HG03064 (cell line): ENCODE measurements around the gene TSPOAP1.
A peak's percentile ranks its signal among the peaks of the same experiment; 100 is the strongest.
"Not testable (repeated sequence)": the region's sequence is repeated elsewhere in the genome, so short reads cannot be mapped to it uniquely, and the experiment has no call there.

ENCODE experiments used
- ATAC-seq: cut with Tn5 transposase; IDR thresholded peaks from one replicate; pipeline ENCODE4 v1.9.1; 2021; ENCODE audit warnings: low read depth; ENCODE audit not compliant: unreplicated experiment

TSPOAP1 gene

DNA sequence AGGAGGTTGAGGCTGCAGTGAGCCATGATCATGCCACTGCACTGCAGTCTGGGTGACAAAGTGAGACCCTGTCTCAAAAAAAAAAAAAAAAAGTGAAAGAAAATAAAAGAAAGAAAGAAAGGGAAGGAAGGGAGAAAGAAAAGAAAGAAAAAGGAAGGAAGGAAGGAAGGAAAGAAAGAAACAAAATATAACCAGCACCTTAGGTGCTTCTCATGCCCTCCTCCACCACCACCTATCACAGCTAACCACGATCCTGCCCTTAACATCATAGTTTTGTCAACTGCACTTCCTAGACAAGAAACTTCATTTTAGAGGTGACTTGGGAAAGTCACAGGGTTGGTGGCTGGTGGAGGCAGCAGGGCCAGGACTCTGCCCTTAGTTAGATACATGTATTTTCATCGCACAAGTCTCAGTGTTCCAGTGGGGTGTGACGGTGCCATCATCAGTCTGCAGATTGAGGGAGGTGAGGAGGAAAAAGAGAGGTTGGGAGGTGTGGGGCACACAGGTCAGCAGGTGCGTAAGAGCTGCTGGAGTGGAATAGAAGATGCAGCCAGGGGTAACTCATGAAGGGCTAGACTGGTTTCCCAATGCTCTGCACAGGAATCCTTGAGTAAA lies 13.4 kb upstream of the TSPOAP1 start:
- no peak for ATAC-seq

DNA sequence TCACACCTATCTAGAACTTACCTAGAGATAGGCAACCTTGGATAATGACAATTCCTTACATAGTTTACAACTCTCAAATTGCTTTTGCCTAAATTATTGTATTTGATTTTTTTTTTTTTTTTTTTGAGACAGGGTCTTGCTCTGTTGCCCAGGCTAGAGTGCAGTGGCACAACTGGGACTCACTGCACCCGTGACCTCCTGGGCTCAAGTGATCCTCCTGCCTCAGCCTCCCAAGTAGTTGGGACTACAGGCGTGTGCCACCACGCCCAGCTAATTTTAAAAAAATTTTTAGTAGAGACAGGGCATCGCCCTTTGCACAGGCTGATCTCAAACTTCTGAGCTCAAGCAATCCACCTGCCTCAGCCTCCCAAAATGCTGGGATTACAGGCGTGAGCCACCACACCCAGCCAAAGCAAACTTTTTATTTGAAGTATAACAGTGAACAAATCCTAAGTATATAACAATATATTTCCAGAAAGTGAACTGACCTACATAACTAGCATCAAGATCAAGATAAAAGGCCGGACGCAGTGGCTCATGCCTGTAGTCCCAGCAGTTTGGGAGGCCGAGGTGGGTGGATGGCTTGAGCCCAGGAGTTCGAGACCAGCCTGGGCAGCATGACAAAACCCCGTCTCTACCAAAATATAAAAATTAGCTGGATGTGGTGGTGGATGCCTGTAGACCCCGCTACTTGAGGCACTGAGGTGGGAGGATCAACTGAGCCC lies 12.7 kb upstream of the TSPOAP1 start:
- not testable (repeated sequence) for ATAC-seq

DNA sequence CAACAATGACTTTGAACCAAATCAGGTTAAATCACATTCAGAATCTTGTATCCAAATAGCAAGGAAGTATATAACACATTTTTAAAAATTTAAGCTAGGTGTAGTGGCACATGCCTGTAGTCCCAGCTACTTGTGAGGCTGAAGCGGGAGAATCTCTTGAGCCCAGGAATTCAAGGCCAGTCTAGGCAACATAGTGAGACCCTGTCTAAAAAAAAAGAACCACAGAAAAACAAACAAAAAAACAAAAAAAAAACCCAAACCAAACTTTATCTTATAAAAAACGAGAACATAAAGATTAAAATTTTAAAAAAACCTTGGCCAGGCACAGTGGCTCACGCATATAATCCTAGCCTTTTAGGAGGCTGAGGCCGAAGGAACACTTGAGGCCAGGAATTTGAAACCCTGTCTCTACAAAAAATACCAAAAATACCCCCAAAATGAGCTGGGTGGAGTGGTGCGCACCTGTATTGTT lies 11.8 kb upstream of the TSPOAP1 start:
- no peak for ATAC-seq

DNA sequence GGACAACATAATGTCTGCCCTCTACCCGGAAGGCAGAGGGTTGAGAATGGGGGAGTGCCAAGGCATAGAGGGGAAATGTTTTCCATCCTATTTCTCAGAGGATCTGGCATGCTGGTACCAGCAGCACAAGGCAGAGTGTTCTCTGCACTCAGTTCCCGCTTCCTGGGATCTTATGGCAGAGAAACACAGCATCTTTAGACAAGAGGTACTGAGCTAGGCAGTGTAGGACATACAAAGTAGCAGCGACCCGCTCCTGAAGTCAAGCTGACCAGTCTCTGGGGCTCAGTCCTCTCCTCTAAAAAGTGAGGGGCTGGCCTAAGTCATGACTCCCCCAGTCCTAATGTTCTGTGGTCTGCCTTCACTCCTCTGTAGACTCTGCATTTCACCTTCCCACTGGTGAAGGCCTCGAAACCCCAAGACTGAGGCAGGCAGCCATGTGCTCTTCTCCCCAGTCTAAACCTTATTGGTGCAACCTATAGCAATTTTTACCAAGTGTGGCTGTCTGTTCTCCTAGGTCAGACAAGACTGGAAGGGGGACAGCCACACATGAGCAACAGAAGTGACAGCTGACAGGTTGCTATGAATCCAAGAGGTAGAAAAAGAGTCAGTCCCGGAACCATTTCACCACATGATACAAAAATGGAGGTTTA lies 11.3 kb upstream of the TSPOAP1 start:
- no peak for ATAC-seq

DNA sequence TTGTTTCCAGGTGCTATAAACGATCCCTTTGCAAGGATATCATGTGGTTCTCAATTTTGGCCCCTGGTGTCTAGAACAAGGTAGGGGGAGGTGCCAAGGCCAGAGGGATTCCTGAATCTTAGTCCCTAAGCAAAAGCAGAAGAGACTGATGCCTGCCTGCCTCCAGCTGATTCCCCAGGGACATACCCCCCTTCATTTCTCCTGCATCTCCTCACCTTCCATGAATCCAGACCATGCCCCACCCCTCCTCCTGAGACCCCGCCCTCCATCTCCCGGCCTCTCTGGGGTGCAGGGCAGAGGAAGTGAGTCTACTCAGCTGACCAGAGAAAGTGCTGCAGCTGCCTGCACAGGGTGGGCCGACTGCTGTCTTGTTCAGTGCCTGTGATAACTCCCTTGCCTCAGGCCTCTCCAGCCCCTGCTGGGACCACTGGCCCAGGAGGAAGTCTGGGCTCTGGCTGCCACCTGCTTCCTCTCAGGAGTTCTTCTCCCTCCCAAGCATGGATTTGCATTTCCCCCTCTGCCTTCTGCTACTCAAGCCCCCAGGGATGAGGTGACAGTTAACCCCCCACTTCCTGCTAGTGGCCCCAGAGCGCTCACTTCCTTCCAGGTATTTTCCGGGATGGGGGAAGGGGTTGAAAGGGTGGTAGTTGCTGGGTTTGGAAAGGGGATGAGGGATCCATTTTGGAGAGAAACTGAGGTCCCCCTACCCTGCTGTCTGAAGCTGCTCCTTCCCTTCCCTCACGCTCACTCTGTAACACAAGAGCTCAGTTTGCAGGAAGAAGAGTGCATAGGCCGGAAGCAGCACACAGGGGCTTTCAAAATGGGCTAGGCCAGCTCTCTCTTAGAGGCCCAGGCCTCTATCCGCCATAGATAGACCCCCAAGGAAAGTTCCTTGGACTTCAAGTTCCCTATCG lies 10.5 kb upstream of the TSPOAP1 start:
- ATAC-seq = no peak

DNA sequence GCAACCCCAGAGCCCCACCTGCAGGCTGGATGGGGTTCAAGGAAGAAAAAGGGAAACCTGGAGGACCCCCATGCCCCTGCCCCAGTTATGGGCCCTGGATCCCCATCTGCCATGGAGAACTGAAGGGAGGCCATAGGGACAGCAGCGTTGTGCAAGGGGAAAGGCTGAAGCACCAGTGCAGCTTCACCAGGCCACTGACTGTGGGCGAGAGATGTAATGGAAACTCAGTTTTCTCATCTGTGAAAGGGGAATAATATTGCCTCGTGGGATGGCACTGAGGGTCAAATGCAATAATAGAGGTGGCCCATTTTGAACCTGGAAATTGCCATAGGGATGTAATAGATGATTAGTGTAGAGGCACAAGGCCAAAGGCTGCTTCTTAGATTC lies 9.9 kb upstream of the TSPOAP1 start:
- ATAC-seq = no peak

DNA sequence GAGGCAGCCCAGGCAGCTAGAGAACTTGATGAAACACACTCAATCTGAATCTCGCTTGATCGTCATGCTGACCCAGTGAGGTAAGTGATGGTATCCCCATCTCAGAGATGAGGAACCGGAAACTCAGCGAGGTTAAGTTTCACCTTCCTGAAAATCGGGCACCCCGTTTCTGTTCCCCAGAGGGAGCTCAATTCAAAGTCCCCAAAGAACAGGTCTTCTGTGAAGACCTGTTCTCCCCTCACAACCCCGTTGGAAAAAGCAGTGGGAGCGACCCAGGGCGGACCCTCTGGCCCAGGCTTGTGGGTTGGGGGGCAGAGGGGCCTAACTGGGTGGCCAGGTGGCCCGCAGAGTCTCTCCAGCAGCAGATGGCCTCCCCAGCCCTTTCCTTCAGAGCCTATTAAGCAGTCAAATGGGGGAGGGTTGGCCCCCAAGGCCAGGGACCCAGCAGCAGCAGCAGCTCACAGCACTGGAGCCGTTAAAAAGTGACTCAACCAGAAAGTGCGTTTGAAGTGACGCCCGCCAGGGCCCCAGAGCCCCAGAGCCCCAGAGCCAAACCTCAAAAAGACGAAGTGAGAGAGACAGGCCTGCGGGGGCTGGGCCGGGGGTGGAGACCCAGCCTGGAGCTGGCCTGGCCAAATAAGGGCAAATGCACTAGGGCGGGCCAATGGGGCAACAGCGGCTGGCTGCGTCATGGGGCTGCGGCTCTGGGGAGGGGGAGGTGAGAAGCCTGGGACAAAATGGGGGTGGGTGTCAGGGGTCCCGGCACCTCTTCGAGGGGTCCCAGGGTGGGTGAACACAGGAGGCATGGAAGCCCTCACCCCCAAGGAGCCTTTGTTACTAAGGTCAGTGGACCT lies 9.2 kb upstream of the TSPOAP1 start:
- ATAC-seq = peak; percentile 45

DNA sequence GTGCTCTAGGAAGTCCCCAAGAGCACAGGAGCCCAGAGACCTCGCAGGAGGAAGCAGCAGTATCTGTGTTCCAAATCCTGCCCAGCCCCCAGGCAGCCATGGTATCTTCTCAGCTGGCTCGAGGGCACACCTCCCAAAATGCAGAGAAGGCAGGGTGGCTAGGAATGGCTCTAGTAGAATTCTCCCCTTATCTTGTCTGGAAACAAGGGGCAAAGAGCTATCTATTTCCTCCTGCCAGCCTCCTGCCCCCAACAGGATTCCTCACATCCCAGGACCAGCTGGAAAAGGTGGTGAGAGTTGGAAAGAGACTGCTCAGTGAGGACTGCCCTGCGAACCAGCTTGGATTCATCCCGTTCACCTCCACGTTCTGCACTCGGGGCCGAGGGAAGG lies 8.6 kb upstream of the TSPOAP1 start:
- ATAC-seq = no peak

DNA sequence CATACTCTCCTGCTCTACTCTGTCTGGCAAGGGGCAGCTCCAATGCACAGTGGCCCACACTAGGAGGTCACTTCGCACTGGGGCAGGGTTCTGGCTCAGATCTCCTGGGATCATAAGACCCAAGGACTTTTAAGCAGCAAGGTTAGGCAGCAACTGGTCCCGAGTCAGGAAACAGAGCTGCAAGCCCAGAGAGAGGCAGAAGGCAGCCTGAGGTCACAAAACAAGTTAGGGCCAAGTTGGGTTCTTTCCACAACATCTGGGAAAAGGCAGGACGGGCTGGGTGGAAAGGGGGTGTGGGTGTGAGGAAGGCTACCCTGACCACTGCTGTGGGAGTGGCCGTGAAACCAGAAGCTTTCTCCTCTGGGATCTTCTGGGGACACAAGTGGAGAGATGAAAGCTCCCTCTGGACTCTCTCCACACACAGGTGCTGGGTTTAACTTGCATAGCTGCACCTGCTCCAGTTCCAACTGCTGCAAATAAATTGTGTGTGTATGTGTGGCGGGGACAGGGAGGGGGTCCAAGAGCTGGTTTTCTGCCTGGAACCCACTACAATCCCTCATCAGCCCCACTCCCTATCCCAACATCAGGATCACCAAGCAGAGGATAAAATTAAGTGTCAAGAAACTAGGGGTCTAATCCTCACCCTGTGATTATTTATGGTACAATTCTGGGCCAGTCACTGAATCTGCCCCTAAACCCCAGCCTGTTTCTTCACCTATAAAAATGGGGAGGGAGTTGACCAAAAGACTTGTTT lies 8.0 kb upstream of the TSPOAP1 start:
- no peak for ATAC-seq

DNA sequence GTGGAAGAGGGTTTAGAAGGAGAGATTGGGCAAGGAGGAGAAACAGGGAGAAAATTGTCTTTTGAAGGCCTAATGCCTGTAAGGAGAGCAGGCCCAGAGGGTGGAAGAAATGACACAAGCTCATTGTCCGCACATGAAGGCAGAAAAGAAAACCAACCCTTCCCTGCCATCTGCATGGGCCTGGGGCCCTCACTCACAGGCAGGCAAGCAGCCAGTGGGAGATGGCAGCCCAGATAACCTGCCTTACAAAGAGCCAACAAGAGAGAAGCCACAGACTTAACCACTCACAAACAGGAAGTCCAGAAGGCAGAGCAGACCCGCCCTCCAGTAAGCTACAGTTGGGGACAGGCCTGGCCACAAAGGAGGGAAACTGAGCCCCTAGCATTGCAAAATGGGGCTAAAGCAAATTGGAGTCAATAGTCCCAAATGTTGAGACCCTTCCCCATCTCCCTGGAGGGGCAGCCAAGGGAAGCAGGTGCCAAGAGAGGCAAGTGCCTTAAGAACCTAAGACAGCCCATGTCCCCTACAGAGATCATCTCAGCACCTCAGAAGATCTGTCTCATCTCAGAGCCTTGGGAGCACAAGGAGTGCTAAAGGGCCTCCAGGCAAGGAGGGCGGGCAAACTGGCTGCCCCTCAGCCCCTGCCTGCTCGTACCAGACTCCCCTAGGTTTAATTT lies 7.3 kb upstream of the TSPOAP1 start:
- no peak for ATAC-seq

DNA sequence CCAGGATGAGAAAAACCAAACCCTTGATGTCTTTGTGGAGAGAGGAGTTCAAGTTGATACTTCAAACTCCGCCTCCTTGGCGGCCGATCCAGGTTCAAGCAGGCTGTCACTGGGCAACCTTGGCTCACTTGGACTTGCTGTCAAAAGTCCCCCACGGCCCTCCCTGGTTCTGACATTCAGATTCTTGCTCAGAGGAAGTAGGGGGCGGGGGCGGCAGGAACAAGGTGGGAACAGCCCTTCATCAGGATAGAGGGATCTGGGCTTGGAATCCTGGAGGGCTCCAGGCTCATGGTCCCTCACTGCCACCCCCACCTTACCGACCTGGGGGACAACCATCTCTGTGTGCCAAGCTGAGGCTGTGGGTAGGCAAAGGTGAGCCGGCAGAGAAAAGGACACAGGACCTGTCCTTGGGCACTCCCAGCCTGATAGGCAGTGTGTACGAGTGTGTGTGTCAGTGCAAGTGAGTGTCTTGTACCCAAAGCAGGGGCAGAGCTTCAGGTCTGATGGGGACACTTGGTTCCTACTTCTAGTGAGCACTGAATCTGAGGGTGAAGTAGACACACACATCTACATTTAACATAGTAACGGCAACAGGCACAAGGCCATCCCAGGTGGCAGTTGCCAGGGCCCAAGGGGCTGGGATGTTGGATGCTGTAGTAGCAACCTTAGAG lies 6.6 kb upstream of the TSPOAP1 start:
- ATAC-seq = no peak

DNA sequence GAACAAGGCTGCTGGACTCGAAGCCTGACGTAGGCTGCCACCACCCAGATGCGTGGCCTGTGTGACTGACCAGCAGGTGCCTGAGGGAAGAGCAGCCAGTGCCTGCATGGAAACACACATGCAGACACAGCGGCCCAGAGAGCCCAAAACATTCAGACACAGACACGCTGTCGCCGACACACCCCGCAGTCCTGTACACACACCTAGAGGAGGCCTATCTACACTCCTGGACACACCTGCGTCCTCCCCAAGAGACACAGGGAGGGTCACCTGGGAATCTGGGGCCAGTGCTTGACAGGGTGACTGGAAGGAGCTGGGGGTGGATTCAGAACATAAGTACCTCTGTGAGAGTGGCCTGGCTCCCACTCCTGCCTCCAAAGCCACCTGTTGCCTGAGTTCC lies 6.1 kb upstream of the TSPOAP1 start:
- ATAC-seq = no peak

DNA sequence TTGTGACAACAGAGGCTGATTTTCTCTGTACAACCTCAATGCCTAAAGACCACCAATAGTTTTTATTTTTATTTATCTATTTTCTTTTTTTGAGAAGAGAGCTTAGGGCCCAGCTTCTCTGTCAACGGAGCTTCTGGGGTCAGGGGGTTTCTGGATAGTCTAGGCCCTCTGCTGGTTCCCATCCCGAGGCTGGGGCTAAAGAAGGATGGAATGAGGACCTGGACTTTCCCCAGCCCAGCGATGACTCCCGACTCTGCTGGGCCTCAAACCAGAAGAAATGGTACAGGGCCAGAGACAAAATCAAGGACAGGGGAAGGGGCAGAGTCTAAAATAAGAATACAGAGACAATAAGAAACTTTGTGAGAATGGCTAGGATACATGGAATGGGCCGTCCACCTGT lies 5.7 kb upstream of the TSPOAP1 start:
- no peak for ATAC-seq

DNA sequence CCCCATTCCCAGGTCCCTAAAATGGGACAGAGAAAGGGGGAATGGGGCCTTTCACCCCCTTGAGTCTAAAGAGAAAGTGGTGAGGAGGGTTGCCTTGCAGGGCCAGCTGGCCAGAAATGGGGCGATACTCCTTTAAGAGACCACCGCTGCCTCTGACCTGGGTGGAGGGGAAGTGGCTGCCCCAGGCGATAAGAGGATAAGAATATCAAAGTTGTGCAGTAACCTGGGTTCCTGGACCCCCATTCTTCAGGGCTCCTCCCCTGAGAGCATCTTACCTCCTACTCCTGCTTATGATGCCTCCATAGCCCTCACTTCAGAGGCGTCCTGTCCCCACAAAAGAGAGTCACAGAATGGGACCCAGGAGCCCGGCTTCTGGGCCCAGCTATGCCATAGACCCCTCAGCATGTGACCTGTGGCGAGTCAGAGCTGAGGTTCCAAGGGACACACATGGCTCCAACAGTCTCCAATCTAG lies 5.2 kb upstream of the TSPOAP1 start:
- ATAC-seq = no peak

DNA sequence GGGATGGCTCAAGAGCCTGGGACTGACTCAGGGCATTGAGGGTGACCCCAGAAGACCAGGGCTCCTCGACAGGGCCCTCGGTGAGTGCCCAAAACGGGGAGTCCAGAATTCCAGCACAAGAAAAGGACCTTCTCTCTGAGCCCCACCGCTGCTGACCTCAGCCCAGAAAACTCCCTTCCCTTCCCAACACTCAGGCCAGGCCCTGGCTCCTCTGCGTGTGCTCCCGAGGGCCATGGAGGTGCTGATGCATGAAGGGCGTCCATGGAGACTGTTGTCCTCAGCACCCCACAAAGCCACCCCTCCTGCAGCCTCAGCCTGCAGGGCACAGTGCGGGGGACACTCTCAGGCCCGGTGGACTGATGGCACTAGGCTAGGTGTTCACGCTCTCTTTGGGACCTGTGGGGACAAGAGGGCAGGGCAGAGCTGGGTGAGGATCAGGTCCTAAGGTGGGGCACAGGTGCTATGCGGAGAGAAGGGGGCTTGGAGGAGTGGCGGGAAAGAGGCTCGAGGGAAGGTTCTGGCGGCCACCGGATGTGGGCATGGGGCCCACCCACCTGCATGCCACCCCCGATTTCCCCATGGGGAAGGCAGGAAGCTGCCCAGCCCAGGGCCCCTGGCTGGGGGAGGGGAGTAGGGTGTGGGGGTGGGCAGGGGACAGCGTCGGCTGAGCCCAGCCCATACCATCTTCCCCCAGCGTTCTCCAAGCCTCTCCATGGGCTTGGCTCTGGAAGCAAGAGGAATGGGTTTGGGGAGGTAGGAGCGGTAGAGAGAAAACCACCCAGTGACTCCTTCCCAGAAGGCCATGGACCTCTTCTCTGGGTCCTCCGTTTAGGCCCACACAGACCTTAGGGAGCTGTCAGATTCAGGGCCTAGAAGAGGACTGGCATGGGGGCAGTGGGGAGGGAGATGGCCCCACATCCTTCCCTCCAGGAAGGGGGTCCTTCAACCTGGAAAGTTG lies 4.5 kb upstream of the TSPOAP1 start:
- ATAC-seq = no peak

DNA sequence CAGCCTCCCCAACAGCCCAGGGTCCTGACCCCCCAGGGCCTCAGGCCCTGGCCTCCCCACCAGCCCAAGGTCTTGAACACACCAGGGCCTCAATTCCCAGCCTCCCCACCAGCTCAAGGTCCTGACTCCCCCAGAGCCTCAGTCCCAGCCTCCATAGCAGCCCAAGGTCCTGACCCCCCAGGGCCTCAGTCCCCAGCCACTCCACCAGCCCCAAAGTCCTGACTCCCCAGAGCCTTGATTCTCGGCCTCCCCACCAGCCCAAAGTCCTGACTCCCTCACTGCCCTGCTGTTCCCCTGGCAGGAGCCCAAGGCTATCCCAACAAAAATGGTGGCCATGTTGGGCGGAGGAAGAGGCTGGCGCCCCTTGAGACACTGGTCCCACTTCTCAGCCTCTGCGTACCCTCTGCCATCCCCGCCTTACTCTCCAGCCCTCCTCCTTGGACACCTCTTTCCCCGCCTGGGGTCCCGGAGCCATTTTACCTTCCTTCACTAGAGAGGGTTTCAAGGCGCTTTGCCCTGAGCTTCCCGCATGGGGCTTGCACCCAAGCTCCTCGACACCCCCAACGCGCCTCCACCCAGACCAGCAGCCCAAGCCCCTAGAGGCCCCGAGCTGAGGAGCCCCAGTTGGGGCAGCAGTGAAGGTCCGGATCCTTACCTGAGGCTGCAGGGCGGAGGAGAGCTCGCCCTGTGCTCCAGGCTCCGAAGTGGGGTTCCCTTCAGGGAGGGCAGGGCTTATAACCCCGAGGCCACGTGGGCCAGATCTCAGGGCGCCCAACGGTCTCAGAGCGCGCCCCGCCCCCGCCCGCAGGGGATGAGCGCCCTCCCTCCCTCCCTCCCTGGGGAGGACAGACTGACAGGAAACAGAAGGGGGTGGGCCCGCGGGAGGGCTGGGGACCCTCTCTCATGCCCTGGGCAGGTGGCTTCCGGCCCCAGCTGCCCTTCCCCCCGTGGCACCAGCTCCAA lies 3.5 kb upstream of the TSPOAP1 start:
- ATAC-seq = no peak
